HepG2 (cell line): ENCODE data around the gene ACSF3. TPM values are rescaled to one million over a fixed set of nuclear protein-coding genes. Genes with fewer than 3 reads are reported as not detected.

ENCODE experiments used
- ATAC-seq: fragments of 200-7000 bp; cut with Tn5 transposase; 3 replicates; pipeline ENCODE4 v1.9.1; 2020; ENCODE audit warnings: mild to moderate bottlenecking, moderate library complexity
- BruUV-seq: library from RNA; stranded (reverse); fragments of 400-500 nt; replicated peaks from 2 replicates; lab custom pipeline; 2021; lab: Mats Ljungman, UMichigan
- CTCF ChIA-PET: fragments of 300-600 bp; formaldehyde crosslinking; extraction: SDS; loops from one replicate; lab custom pipeline; 2021; ENCODE audit warnings: low total read pairs, inconsistent platforms, low intra/inter-chr PET ratio; lab: Yijun Ruan, JAX
- POLR2A ChIA-PET: fragments of 350-600 bp; sonication (Branson Sonifier 250); formaldehyde crosslinking; loops from one replicate; lab custom pipeline; 2020; ENCODE audit warnings: antibody characterized with exemption, inconsistent platforms; lab: Yijun Ruan, JAX
- DNase-seq: peaks from one replicate; pipeline ENCODE4 v3.0.0-alpha.2; 2015; ENCODE audit warnings: low spot score
- FAIRE-seq: peaks from 3 replicates; lab custom pipeline; 2011; peaks lifted over from hg19 to GRCh38; lab: Jason Lieb, UNC
- H2AFZ ChIP-seq: one replicate; pipeline ENCODE4 v1.6.1; 2011; ENCODE audit warnings: low read length, inconsistent platforms
- H3K27ac ChIP-seq: fragments of 300-600 bp; 3 replicates; pipeline ENCODE4 v1.8.0; 2011; ENCODE audit warnings: mixed run types, mild to moderate bottlenecking, mixed read lengths, low read length, inconsistent platforms; ENCODE audit not compliant: insufficient read depth; ENCODE audit errors: extremely low read length
- H3K27me3 ChIP-seq, 2 experiments: fragments of 200-600 bp in 1 of 2; 2 replicates in 1 of 2; 3 replicates in 1 of 2; pipeline versions ENCODE4 v1.6.0 to v1.8.0; 2011; ENCODE audit warnings: low read length in 2 of 2, mild to moderate bottlenecking in 2 of 2, moderate library complexity in 2 of 2, inconsistent platforms in 1 of 2; ENCODE audit not compliant: insufficient read depth in 2 of 2, control insufficient read depth in 1 of 2
- H3K36me3 ChIP-seq, 2 experiments: fragments of 200-600 bp in 1 of 2; replicated peaks in 1 of 2; 2 replicates in 1 of 2; 3 replicates in 1 of 2; pipeline versions ENCODE4 v1.5.1 to v1.8.0; 2011; ENCODE audit warnings: low read length in 2 of 2, inconsistent platforms in 1 of 2; ENCODE audit not compliant: insufficient read depth in 2 of 2, control insufficient read depth in 1 of 2
- H3K4me1 ChIP-seq: 2 replicates; pipeline ENCODE4 v1.5.1; 2012; ENCODE audit warnings: low read length, inconsistent platforms; ENCODE audit not compliant: insufficient read depth
- H3K4me2 ChIP-seq: 2 replicates; pipeline ENCODE4 v1.6.0; 2011; ENCODE audit warnings: low read depth, low read length, inconsistent platforms
- H3K4me3 ChIP-seq, 3 experiments: fragments of 200-600 bp in 1 of 3; sonication (generic), shearing (Covaris generic) in 1 of 3; replicated peaks in 1 of 3; 2 replicates each; pipeline ENCODE4 v1.5.1; 2011 to 2016; ENCODE audit warnings: low read length in 3 of 3, inconsistent platforms in 2 of 3, low read depth in 2 of 3, mild to moderate bottlenecking in 2 of 3, control low read depth in 1 of 3, mixed read lengths in 1 of 3; ENCODE audit not compliant: insufficient read depth in 1 of 3
- H3K79me2 ChIP-seq: one replicate; pipeline ENCODE4 v1.6.1; 2011; ENCODE audit warnings: low read length, inconsistent platforms; ENCODE audit not compliant: insufficient read depth
- H3K9ac ChIP-seq: 2 replicates; pipeline ENCODE4 v1.6.0; 2011; ENCODE audit warnings: mild to moderate bottlenecking, low read depth, low read length, inconsistent platforms; ENCODE audit not compliant: insufficient read depth
- H3K9me3 ChIP-seq: 2 replicates; pipeline ENCODE4 v1.5.1; 2012; ENCODE audit warnings: mild to moderate bottlenecking, low read length
- H4K20me1 ChIP-seq: 2 replicates; pipeline ENCODE4 v1.6.0; 2011; ENCODE audit warnings: inconsistent platforms, mild to moderate bottlenecking, low read length, moderate library complexity; ENCODE audit not compliant: insufficient read depth
- ARID2 ChIP-seq: sonication (generic); formaldehyde crosslinking; IDR thresholded peaks from 2 replicates; pipeline ENCODE4 v1.8.1; 2022; ENCODE audit warnings: mild to moderate bottlenecking, missing genetic modification reagents, borderline replicate concordance
- E2F2 ChIP-seq: sonication (generic); formaldehyde crosslinking; IDR thresholded peaks from 2 replicates; pipeline ENCODE4 v1.4.0; 2020; ENCODE audit warnings: missing genetic modification reagents, borderline replicate concordance
- FOSL2 ChIP-seq: sonication (generic); formaldehyde crosslinking; IDR thresholded peaks from 2 replicates; pipeline ENCODE4 v1.4.0; 2020; ENCODE audit warnings: missing genetic modification reagents
- FOXA3 ChIP-seq: IDR thresholded peaks from 2 replicates; pipeline ENCODE4 v1.6.1; 2016; ENCODE audit warnings: missing genetic modification reagents, missing compliant biosample characterization
- HDAC2 ChIP-seq: sonication (generic); formaldehyde crosslinking; IDR thresholded peaks from 2 replicates; pipeline ENCODE4 v1.4.0; 2020; ENCODE audit warnings: missing genetic modification reagents
- HOXA5 ChIP-seq: sonication (generic); formaldehyde crosslinking; IDR thresholded peaks from 2 replicates; pipeline ENCODE4 v1.4.0; 2020; ENCODE audit warnings: missing genetic modification reagents
- JUN ChIP-seq: sonication (generic); formaldehyde crosslinking; IDR thresholded peaks from 2 replicates; pipeline ENCODE4 v1.4.0; 2020; ENCODE audit warnings: mild to moderate bottlenecking, missing genetic modification reagents
- LCORL ChIP-seq, 2 experiments: fragments of 450-650 bp in 1 of 2; sonication (generic) in 1 of 2; formaldehyde crosslinking in 1 of 2; IDR thresholded peaks; 2 replicates each; pipeline versions ENCODE4 v1.5.0 to v1.6.1; 2017 to 2020; ENCODE audit warnings: antibody characterized with exemption in 1 of 2, missing genetic modification reagents in 1 of 2
- RBM39 ChIP-seq: fragments of 200-400 bp; formaldehyde crosslinking; IDR thresholded peaks from one replicate; pipeline ENCODE4 v1.6.1; 2018; ENCODE audit warnings: antibody characterized with exemption, mild to moderate bottlenecking, low read depth, low read length; ENCODE audit not compliant: poor library complexity, severe bottlenecking
- RFX3 ChIP-seq: IDR thresholded peaks from 2 replicates; pipeline ENCODE4 v1.6.1; 2016; ENCODE audit warnings: missing biosample characterization, missing genetic modification reagents
- SMC3 ChIP-seq: IDR thresholded peaks from 2 replicates; pipeline ENCODE4 v1.6.1; 2011; ENCODE audit warnings: low read length, improper control_type of control experiment
- U2AF2 ChIP-seq: fragments of 200-400 bp; formaldehyde crosslinking; IDR thresholded peaks from 2 replicates; pipeline ENCODE4 v1.6.1; 2017; ENCODE audit warnings: low read depth, mild to moderate bottlenecking, low read length
- ZHX1 ChIP-seq: sonication (generic); formaldehyde crosslinking; IDR thresholded peaks from 2 replicates; pipeline ENCODE4 v1.8.1; 2022; ENCODE audit warnings: low read depth, mild to moderate bottlenecking, missing genetic modification reagents
- ZNF234 ChIP-seq: sonication (generic); formaldehyde crosslinking; conservative IDR thresholded peaks from 2 replicates; pipeline ENCODE4 v1.5.1; 2020; ENCODE audit warnings: mild to moderate bottlenecking, missing genetic modification reagents
- ZNF260 ChIP-seq: sonication (generic); formaldehyde crosslinking; IDR thresholded peaks from 2 replicates; pipeline ENCODE4 v1.4.0; 2020; ENCODE audit warnings: missing genetic modification reagents, low read depth, mild to moderate bottlenecking, borderline replicate concordance
- ZNF350 ChIP-seq: sonication (generic); formaldehyde crosslinking; IDR thresholded peaks from 2 replicates; pipeline ENCODE4 v1.4.0; 2020; ENCODE audit warnings: mild to moderate bottlenecking, low read depth, missing genetic modification reagents, borderline replicate concordance
- ZNF7 ChIP-seq: IDR thresholded peaks from 2 replicates; pipeline ENCODE4 v1.6.1; 2016; ENCODE audit warnings: missing biosample characterization, missing genetic modification reagents
- ZNF780A ChIP-seq: sonication (generic); formaldehyde crosslinking; IDR thresholded peaks from 2 replicates; pipeline ENCODE4 v1.8.0; 2022; ENCODE audit warnings: mild to moderate bottlenecking, missing genetic modification reagents, moderate library complexity
- WGBS: methylation state at CpG from one replicate; pipeline ENCODE4 v1.1.6; 2017; ENCODE audit warnings: low lambda C conversion rate; 5-methylcytosine and 5-hydroxymethylcytosine counted together
- in situ Hi-C: cut with HindIII; loops from 2 replicates; pipeline ENCODE4 v1.10.0; 2017; ENCODE audit warnings: low pct_unique_long_range_greater_than_20kb; ENCODE audit not compliant: extremely low pct_ligation_motif_present
- intact Hi-C: fragments of 100-400 bp; cut with micrococcal nuclease; formaldehyde crosslinking; loops from one replicate; pipeline ENCODE4 v1.10.0; 2022; ENCODE audit not compliant: unreplicated experiment
- polyA plus RNA-seq, 8 experiments: library from polyadenylated mRNA; depleted of rRNA in 3 of 8; stranded (reverse) in 7 of 8; unstranded in 1 of 8; fragments of >200 nt; fragmentation: Illumina TruSeq in 4 of 8; extraction: Trizol in 4 of 8; gene quantifications; 2 replicates each; pipeline versions ENCODE4 v1.2.1 to v1.2.3, GENCODE V29; 2011 to 2016; ENCODE audit warnings: low read depth in 4 of 8, missing spikeins in 1 of 8, mixed read lengths in 1 of 8; ENCODE audit not compliant: insufficient read depth in 1 of 8
- total RNA-seq, 5 experiments: library from RNA; depleted of rRNA; stranded (reverse); fragments of >200 nt; fragmentation: Illumina TruSeq; extraction: Trizol; gene quantifications; 2 replicates each; pipeline ENCODE4 v1.2.3, GENCODE V29; 2016; ENCODE audit warnings: low read depth in 1 of 5

Gene ACSF3
- total and polyA plus RNA-seq, 2 of the 13 experiments (the other 11 are each of a cell fraction or from before 2014, with no cell fraction given), result 14.9 to 30.6 TPM

- ATAC-seq, result no peak
- H3K4me3 ChIP-seq, result no peak overlapping the region
- CTCF ChIA-PET, result no interaction called here
- no peak for FAIRE-seq
- no TSS peak for BruUV-seq
- WGBS, result 98% methylated on average over 7 of the region's 11 CpGs
- in situ Hi-C loops (no loop called here), intact Hi-C loops (no loop called here)
- no peaks in the 10 kb centered on the region for H4K20me1 ChIP-seq
- no peaks in the 10 kb centered on the region for H3K4me1 ChIP-seq
- peaks cover 18 to 35% of the 10 kb centered on the region in 2 experiments; a peak in 4 of 5 replicates for H3K36me3 ChIP-seq
- H3K27me3 ChIP-seq, result no peaks in the 10 kb centered on the region
- POLR2A ChIA-PET, result no interaction called here
- no peak overlapping the region for H3K27ac ChIP-seq
- no peak for DNase-seq
- H3K79me2 ChIP-seq, result no peaks in the 10 kb centered on the region
- no peak for TF ChIP-seq ZNF260 (CRISPR knock-in tag)
- no peak for TF ChIP-seq FOXA3
- no peak for TF ChIP-seq E2F2 (CRISPR knock-in tag)
- no peak for TF ChIP-seq ZNF780A
- no peak for TF ChIP-seq ZNF350 (CRISPR knock-in tag)
- TF ChIP-seq ZNF7 (CRISPR knock-in tag), result no peak
- no peak for TF ChIP-seq ZHX1 (CRISPR knock-in tag)
- no peak for TF ChIP-seq SMC3
- TF ChIP-seq RFX3 (CRISPR knock-in tag), result no peak
- no peak for TF ChIP-seq FOSL2 (CRISPR knock-in tag)
- TF ChIP-seq HDAC2 (CRISPR knock-in tag), result no peak
- TF ChIP-seq JUN (CRISPR knock-in tag), result no peak
- no peak for TF ChIP-seq ARID2 (CRISPR knock-in tag)
- TF ChIP-seq RBM39, result no peak
- TF ChIP-seq LCORL (IDR thresholded peaks at IDR 0.05), result no peak
- TF ChIP-seq LCORL (CRISPR knock-in tag; IDR thresholded peaks at IDR 0.05), result no peak
- TF ChIP-seq ZNF234, result no peak
- no peak for TF ChIP-seq U2AF2
- TF ChIP-seq HOXA5 (CRISPR knock-in tag), result no peak
- no peak overlapping the region for H2AFZ ChIP-seq
- no peaks in the 10 kb centered on the region for H3K9me3 ChIP-seq
- no peak overlapping the region for H3K9ac ChIP-seq
- no peak overlapping the region for H3K4me2 ChIP-seq
Observed at GRCh38 chr16:89135166-89135565, 41.5 kb downstream of the ACSF3 start.
